GM19468 (cell line): ENCODE results near the gene INMT.
"Not testable (repeated sequence)": the region's sequence is repeated elsewhere in the genome, so short reads cannot be mapped to it uniquely, and the experiment has no call there.

Experiments used
- ATAC-seq: cut with Tn5 transposase; IDR thresholded peaks from one replicate; pipeline ENCODE4 v1.9.1; 2021; ENCODE audit warnings: mild to moderate bottlenecking, moderate library complexity, moderate number of reproducible peaks; ENCODE audit not compliant: unreplicated experiment; ENCODE audit errors: extremely low read depth

Gene INMT

DNA sequence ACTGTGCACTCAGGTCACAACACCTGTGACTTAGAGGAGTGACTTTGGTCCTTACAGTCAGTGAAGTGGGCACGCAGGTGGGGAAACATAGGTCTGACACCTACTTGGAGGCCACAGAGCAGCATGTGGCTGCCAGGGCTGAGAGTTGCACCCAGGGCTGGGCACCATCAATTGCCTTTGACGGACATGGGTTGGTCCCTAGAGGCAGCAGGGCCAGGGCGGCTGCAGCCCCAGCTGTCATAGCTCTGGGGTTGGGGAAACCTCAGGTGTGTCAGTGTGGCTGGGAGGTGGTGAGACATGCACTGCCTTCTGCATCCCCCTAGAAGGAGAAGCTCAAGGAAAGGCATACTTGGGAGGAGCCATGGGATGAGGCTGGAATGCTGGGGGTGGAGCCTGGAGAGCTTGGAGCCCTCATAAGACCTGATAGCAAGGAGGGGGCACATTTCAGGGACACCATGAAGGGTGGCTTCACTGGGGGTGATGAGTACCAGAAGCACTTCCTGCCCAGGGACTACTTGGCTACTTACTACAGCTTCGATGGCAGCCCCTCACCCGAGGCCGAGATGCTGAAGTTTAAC, at the start of gene INMT:
INMT (plus strand) TSS at position 440 of the 578 bp plus-strand sequence; CDS start at position 456, 16 bp downstream.
- no peak for ATAC-seq

GRCh38 chr7:30702200-30702599, 49.7 kb upstream of the INMT start:
- no peak for ATAC-seq

DNA sequence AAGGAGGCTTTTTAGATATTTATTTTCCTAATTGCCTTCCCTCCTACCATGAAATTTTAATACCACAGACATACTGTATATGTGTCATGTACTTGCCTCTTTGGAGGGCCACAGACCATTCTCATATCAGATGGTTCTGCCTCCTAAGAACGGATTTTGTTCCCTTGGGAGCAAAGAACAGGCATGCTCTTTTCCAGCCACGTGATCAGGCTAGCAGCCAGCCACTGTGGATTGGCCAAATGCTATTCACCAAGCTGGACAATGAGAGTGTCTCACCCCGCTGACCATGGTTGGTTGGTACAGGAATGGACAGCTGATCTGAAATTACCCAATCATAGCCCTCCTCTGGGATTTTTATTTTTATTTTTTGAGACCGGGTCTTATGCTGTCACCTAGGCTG, 48.2 kb upstream of the INMT start:
- ATAC-seq: no peak

GRCh38 chr7:30705008-30705407, 46.9 kb upstream of the INMT start:
- no peak for ATAC-seq

- no peak for ATAC-seq
Measured at GRCh38 chr7:30705596-30705995, 46.3 kb upstream of the INMT start.

DNA sequence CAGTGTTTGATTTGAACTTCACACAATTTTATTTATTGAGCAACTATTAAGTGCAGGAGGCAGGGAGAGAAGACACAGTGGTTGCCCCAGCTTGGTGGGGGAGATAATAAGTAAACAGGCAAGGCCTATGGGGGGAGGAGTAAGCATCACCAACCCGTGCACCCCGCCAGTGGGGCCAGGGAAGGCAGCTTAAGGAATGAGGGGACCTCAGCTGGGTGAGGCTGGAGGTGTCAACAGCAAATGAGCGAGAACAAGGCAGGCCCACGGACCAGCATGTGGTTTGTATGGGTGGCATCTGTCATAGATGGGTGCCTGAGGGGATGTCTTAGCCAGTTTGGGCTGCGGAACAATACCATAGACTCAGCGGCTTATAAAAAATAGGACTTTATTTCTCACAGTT, 45.6 kb upstream of the INMT start:
- no peak for ATAC-seq

GRCh38 chr7:30706908-30707307, 45.0 kb upstream of the INMT start:
- no peak for ATAC-seq

- no peak for ATAC-seq
Measured at GRCh38 chr7:30707391-30708357, 44.3 kb upstream of the INMT start.

GRCh38 chr7:30708412-30708811, 43.5 kb upstream of the INMT start:
- no peak for ATAC-seq

DNA sequence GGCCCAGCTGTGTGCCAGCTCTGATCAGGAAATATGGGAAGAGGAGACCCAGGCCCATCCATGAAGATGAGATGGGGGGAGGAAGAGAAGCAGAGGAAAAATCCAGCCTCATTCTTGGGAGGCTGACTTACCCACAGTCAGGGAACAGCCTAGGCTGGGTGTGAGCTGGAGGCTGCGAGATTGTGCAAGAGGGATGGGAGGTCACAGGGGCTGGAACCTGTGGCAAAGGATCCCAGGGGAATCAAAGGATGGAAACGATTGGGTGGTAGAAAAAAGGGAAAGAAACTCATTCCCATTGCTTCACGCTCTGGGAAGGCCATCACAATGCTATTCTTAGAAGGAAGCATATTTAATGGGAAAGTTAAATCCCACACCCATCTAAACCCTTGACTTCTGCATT, 43.0 kb upstream of the INMT start:
- ATAC-seq: no peak

- no peak for ATAC-seq
Measured at GRCh38 chr7:30709549-30709948, 42.4 kb upstream of the INMT start.

DNA sequence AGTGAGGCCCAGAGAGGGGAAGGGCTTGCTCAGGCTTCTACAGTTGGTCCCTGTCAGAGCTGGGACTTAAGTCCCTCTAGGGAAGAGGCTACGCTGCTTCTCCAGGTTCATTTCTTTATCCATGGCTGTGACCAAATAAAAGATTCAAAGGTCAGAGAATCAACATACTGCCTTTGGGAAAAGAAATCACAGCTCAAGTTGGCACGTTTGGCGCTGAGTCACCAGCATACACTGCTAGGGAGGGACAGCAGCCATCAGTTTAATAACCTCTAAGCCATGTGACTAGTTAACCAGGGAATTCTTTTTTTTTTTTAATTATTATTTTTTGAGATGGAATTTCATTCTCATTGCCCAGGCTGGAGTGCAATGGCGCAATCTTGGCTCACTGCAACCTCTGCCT, 41.3 kb upstream of the INMT start:
- no peak for ATAC-seq

DNA sequence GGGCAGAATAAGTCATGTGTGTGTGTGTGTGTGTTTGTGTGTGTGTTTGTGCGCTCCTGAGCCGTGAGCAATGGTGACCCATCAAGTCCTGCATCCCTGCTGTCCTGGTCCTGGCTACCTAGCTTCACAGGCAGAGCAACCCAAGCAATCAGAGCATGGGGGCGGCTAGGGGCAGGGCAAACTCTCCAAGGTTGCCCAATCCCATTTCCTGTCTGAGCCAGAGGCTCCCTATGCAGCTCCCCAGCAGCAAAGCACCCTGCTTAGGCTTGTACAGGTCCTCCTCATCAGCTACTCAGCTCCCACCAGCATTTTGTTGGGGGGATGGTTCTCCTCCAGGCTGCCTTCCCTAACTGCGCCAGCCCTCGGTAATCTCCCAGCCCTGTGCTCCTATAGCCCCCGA, 38.5 kb upstream of the INMT start:
- no peak for ATAC-seq

DNA sequence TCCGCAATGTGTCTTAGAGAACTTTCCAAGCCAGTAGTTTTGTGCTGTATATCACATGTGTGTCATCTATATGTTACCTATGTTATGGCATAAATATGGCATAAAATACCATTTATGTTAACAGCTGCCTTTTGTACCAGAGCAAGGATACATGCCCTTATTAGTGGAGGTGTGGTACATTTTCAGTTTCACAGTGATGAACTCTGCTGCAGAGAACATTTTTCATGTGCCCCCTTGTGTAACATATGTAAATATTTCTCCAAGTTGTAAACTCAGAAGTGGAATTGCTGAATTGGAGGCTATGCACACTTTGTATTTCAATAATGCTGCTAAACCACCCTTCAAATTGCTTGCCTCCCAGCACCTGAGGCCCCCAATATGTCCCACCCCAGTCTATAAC, 37.8 kb upstream of the INMT start:
- no peak for ATAC-seq

DNA sequence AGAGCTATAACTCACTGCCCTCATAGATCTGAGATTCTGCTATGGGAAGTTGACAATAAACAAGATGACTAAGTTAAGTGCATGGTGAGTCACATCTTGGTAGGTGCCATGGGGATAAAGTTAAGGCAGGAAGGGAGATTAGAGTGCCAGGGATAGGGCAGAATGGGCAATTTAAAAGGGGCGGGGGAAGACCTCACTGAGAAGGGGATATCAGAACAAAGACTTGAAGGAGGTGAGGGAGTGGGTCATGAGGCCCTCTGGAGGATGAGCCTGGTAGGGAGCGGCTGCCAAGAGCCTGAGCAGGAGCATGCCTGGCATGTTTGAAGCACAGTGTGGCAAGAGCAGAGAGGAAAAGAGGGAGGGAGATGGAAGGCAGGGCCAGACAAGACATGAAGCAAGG, 34.8 kb upstream of the INMT start:
- ATAC-seq: no peak

DNA sequence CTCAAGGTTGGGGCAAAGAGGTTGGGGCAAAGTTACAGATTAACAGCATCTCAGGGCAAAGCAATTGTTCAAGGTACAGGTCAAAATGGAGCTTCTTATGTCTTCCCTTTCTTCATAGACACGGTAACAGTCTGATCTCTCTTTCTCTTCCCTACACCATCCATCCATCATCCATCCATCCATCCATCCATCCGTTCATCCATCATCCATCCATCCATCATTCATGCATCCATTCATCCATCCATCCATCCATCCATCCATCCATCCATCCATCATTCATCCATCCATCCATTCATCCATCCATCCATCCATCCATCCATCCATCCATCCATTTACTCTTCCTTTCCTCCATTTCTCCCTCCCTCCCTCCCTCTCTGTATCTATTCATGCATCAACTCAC, 32.5 kb upstream of the INMT start:
- not testable (repeated sequence) for ATAC-seq

- no peak for ATAC-seq
Measured at GRCh38 chr7:30721211-30721610, 30.7 kb upstream of the INMT start.

DNA sequence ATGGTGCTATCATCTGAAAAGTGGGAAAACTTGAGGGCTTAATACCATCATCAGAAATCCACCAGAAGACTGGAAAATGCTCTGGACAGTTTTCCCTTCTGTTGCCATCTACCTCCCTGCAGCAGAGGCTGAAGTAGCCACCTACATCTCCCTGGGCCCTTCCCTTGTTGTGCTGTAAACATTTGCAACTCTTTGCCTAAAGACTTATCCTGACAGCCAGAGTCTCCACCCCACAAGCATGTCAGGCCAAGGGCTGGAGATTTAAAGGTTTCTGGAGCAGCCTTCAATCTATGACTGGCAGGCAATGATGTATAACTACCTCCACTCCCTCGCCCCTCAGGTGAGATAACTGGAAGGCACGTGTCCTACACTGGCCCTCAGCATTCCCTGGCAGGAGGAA, 29.7 kb upstream of the INMT start:
- ATAC-seq: no peak

DNA sequence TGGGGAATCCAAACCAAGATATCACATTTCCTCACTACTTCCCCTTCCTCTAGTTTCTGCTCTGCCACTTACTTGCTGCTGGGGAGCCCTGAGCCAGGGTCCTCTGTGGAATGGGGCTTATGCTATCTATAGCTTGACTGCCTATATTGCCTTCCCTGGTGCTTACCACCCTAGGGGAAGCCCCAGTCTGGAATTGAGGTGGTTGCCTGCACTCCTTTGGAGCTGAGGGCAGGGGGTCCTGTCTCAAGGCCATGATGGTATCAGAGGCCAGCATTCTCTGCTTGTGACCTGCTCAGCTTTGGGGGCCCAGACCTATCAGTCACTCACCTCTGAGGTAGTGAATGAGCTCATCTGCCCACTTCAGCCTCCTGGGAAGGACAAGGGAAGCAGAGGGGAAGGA, 29.3 kb upstream of the INMT start:
- no peak for ATAC-seq

DNA sequence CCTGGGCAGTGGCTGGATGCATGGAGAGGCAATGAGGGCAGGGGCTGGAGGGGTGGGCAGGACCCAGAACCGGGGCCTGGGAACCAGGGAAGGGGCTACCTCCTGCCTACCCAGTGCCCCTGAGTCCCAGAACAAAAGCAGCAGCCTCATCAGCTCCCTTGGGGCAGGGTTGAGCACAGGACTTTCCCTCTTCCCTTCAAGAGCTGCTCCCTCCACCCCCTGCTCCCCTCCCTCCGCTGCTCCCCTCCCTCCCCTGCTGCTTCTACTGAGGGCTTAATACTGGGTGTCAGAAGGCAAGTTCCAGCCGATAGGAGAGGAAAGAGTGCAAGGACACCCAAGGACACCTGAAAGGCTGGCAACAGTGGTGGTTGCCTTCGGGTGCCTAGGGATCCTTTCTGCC, 28.2 kb upstream of the INMT start:
- ATAC-seq: no peak

GRCh38 chr7:30726296-30727006, 25.5 kb upstream of the INMT start:
- ATAC-seq: no peak
